Kidney glomerular epithelial cell (primary cell): ENCODE results near the gene GEMIN5.
"Not testable (repeated sequence)": the region's sequence is repeated elsewhere in the genome, so short reads cannot be mapped to it uniquely, and the experiment has no call there.

Experiments
- DNase-seq: peaks from one replicate; lab custom pipeline; 2025; lab: John Stamatoyannopoulos, UW

The GEMIN5 gene

GRCh38 chr5:154944716-154945115 lies 6.7 kb upstream of the GEMIN5 start:
- no peak for DNase-seq

- DNase-seq: no peak
Observed at GRCh38 chr5:154943527-154943926, 5.5 kb upstream of the GEMIN5 start.

GRCh38 chr5:154940772-154941620 lies 3.0 kb upstream of the GEMIN5 start, which contains the start of gene MRPL22:
MRPL22 (plus strand) TSS chr5:154941073; CDS start chr5:154941111, 38 bp downstream.
- peak; percentile 94 for DNase-seq

- no peak for DNase-seq
Observed at GRCh38 chr5:154940375-154940771, 2.4 kb upstream of the GEMIN5 start.

GRCh38 chr5:154939387-154939786 lies 1.4 kb upstream of the GEMIN5 start:
- not testable (repeated sequence) for DNase-seq

- no peak for DNase-seq
Observed at GRCh38 chr5:154937186-154937717, 759 bp downstream of the GEMIN5 start.

- DNase-seq: no peak
Observed at GRCh38 chr5:154934881-154935280, 3.1 kb downstream of the GEMIN5 start.

- no peak for DNase-seq
Observed at GRCh38 chr5:154933537-154933936, 4.5 kb downstream of the GEMIN5 start.

- peak; percentile 5 for DNase-seq
Observed at GRCh38 chr5:154923441-154924430, 14.3 kb downstream of the GEMIN5 start.

GRCh38 chr5:154917757-154918156 lies 20.3 kb downstream of the GEMIN5 start:
- DNase-seq: no peak

- no peak for DNase-seq
Observed at GRCh38 chr5:154916874-154917273, 21.1 kb downstream of the GEMIN5 start.

GRCh38 chr5:154905601-154906000 lies 32.4 kb downstream of the GEMIN5 start:
- not testable (repeated sequence) for DNase-seq

GRCh38 chr5:154901913-154902312 lies 36.1 kb downstream of the GEMIN5 start:
- DNase-seq: no peak

- no peak for DNase-seq
Observed at GRCh38 chr5:154901276-154901675, 36.7 kb downstream of the GEMIN5 start.

- DNase-seq: no peak
Observed at GRCh38 chr5:154900066-154900465, 37.9 kb downstream of the GEMIN5 start.

GRCh38 chr5:154899151-154899816 lies 38.7 kb downstream of the GEMIN5 start:
- DNase-seq: no peak

GRCh38 chr5:154898210-154898609 lies 39.8 kb downstream of the GEMIN5 start:
- DNase-seq: no peak

- no peak for DNase-seq
Observed at GRCh38 chr5:154896562-154897165, 41.3 kb downstream of the GEMIN5 start.

GRCh38 chr5:154895606-154896561 lies 42.1 kb downstream of the GEMIN5 start:
- DNase-seq: no peak

- DNase-seq: no peak
Observed at GRCh38 chr5:154893381-154893780, 44.6 kb downstream of the GEMIN5 start.
